T-helper 1 cell treated with Interleukin-12 subunit alpha and Interleukin-12 subunit beta and Interleukin-4 antibody, amounts not matched to agents 30 μg/mL and 1 μg/mL, for 36 hours (primary cell): ENCODE measurements around the gene DYSF.

Experiments used
- H3K27ac Mint-ChIP-seq: one replicate; pipeline ENCODE4 v1.8.0; 2021; ENCODE audit warnings: mild to moderate bottlenecking, mixed read lengths
- H3K27me3 Mint-ChIP-seq: one replicate; pipeline ENCODE4 v1.8.0; 2021; ENCODE audit warnings: low read depth, mixed read lengths
- H3K36me3 Mint-ChIP-seq: one replicate; pipeline ENCODE4 v1.8.0; 2021; ENCODE audit warnings: low read depth, mixed read lengths
- H3K4me1 Mint-ChIP-seq: one replicate; pipeline ENCODE4 v1.8.0; 2021; ENCODE audit warnings: low read depth, mixed read lengths
- H3K4me3 Mint-ChIP-seq: one replicate; pipeline ENCODE4 v1.8.0; 2021; ENCODE audit warnings: mild to moderate bottlenecking, moderate library complexity, mixed read lengths
- H3K9me3 Mint-ChIP-seq: one replicate; pipeline ENCODE4 v1.8.0; 2021; ENCODE audit warnings: mixed read lengths

Gene DYSF

DNA sequence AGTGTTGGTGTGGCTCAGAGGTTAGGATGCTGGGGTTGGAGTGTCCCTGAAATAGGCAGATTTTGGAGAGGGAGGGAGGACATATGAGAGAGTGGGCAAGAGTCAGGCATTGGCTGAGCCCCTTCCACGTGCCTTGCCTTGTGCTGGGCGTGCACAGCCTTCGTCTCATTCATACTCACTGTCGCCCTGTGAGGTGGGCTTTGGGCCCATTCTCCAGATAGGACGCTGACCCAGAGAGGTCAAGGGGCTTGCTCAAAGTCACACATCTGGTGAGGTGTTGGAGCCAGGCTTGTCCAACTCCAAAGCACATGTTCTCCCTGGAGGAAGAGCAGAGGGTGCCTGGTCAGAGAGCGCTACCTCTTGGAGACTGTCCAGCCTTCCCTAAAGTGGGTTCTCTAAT is 166.8 kb downstream of the DYSF start:
- no peaks in the 10 kb centered on the region for H3K4me1 Mint-ChIP-seq
- H3K4me3 Mint-ChIP-seq, result no peak overlapping the region
- no peaks in the 10 kb centered on the region for H3K36me3 Mint-ChIP-seq
- no peak overlapping the region for H3K27ac Mint-ChIP-seq
- no peaks in the 10 kb centered on the region for H3K9me3 Mint-ChIP-seq
- H3K27me3 Mint-ChIP-seq, result peaks cover 2% of the 10 kb centered on the region

- no peaks in the 10 kb centered on the region for H3K4me1 Mint-ChIP-seq
- no peak overlapping the region for H3K4me3 Mint-ChIP-seq
- no peak overlapping the region for H3K27ac Mint-ChIP-seq
- H3K36me3 Mint-ChIP-seq, result no peaks in the 10 kb centered on the region
- peaks cover 6% of the 10 kb centered on the region for H3K27me3 Mint-ChIP-seq
- no peaks in the 10 kb centered on the region for H3K9me3 Mint-ChIP-seq
Measured at GRCh38 chr2:71620851-71621251, 167.5 kb downstream of the DYSF start.

- Mint-ChIP-seq H3K36me3 (peaks cover 1% of the 10 kb centered on the region), H3K27ac (no peak overlapping the region), H3K4me1 (no peaks in the 10 kb centered on the region), H3K27me3 (peaks cover 25% of the 10 kb centered on the region), H3K9me3 (no peaks in the 10 kb centered on the region), H3K4me3 (no peak overlapping the region)
Measured at GRCh38 chr2:71629273-71629672, 175.9 kb downstream of the DYSF start.

- Mint-ChIP-seq H3K4me3 (no peak overlapping the region), H3K36me3 (peaks cover 1% of the 10 kb centered on the region), H3K27me3 (peaks cover 25% of the 10 kb centered on the region), H3K27ac (no peak overlapping the region), H3K4me1 (no peaks in the 10 kb centered on the region), H3K9me3 (no peaks in the 10 kb centered on the region)
Measured at GRCh38 chr2:71629771-71630453, 176.6 kb downstream of the DYSF start.

GRCh38 chr2:71630454-71631328 is 177.3 kb downstream of the DYSF start:
- H3K27ac Mint-ChIP-seq, result no peak overlapping the region
- H3K27me3 Mint-ChIP-seq, result peaks cover 19% of the 10 kb centered on the region
- peaks cover 1% of the 10 kb centered on the region for H3K36me3 Mint-ChIP-seq
- H3K4me1 Mint-ChIP-seq, result no peaks in the 10 kb centered on the region
- no peak overlapping the region for H3K4me3 Mint-ChIP-seq
- H3K9me3 Mint-ChIP-seq, result no peaks in the 10 kb centered on the region

- Mint-ChIP-seq H3K4me3 (no peak overlapping the region), H3K4me1 (no peaks in the 10 kb centered on the region), H3K27ac (no peak overlapping the region), H3K36me3 (peaks cover 1% of the 10 kb centered on the region), H3K9me3 (no peaks in the 10 kb centered on the region), H3K27me3 (peaks cover 19% of the 10 kb centered on the region)
Measured at GRCh38 chr2:71631411-71631931, 178.1 kb downstream of the DYSF start.

DNA sequence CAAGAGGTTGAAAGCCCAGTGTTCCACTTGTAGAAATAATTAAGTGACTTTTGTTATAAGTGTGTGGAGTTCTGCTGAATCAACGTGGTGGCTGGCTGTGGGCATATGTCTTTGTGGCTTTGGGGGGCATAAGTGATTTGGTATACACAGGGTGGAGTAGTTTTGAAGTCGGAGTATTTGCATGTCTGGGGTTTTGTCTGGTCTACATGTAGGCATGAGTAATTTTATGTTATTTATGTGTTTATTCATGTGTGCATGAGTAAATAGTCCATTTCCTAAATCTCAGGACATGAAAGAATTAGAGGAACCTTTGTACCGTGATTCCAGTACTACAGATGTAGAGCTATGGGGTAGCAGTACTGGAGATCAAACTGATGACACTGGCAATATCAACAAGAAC is 179.7 kb downstream of the DYSF start:
- Mint-ChIP-seq H3K27me3 (peaks cover 15% of the 10 kb centered on the region), H3K36me3 (peaks cover 1% of the 10 kb centered on the region), H3K4me1 (no peaks in the 10 kb centered on the region), H3K27ac (no peak overlapping the region), H3K9me3 (no peaks in the 10 kb centered on the region), H3K4me3 (no peak overlapping the region)

GRCh38 chr2:71634567-71634966 is 181.2 kb downstream of the DYSF start:
- Mint-ChIP-seq H3K27me3 (peaks cover 7% of the 10 kb centered on the region), H3K36me3 (no peaks in the 10 kb centered on the region), H3K27ac (no peak overlapping the region), H3K9me3 (no peaks in the 10 kb centered on the region), H3K4me1 (no peaks in the 10 kb centered on the region), H3K4me3 (no peak overlapping the region)

DNA sequence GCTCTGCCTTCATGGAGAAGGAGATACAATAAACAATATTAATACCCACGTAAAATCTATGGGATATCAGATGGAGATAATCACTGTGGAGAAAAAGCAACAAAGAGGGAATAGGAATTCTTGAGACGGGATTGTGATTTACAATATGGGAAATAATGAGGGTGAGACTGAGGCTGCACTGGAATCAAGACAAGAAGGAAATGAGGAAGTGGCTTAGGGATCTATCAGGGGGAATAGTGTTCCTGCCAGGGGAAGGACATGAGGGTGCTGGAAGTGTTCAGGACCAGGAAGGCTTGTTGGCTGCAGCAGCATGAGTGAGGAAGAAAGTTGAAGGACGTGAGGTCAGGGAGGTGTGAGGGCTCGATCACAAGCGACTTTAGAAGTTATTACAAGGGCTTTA is 182.4 kb downstream of the DYSF start:
- no peak overlapping the region for H3K27ac Mint-ChIP-seq
- H3K9me3 Mint-ChIP-seq, result no peaks in the 10 kb centered on the region
- no peaks in the 10 kb centered on the region for H3K36me3 Mint-ChIP-seq
- H3K4me3 Mint-ChIP-seq, result no peak overlapping the region
- H3K4me1 Mint-ChIP-seq, result no peaks in the 10 kb centered on the region
- H3K27me3 Mint-ChIP-seq, result no peaks in the 10 kb centered on the region

GRCh38 chr2:71637168-71637567 is 183.8 kb downstream of the DYSF start:
- Mint-ChIP-seq H3K9me3 (no peaks in the 10 kb centered on the region), H3K27ac (no peak overlapping the region), H3K4me3 (no peak overlapping the region), H3K27me3 (no peaks in the 10 kb centered on the region), H3K36me3 (no peaks in the 10 kb centered on the region), H3K4me1 (no peaks in the 10 kb centered on the region)

GRCh38 chr2:71637736-71638135 is 184.4 kb downstream of the DYSF start:
- no peak overlapping the region for H3K4me3 Mint-ChIP-seq
- H3K4me1 Mint-ChIP-seq, result no peaks in the 10 kb centered on the region
- H3K27me3 Mint-ChIP-seq, result no peaks in the 10 kb centered on the region
- no peaks in the 10 kb centered on the region for H3K9me3 Mint-ChIP-seq
- H3K27ac Mint-ChIP-seq, result no peak overlapping the region
- H3K36me3 Mint-ChIP-seq, result no peaks in the 10 kb centered on the region

DNA sequence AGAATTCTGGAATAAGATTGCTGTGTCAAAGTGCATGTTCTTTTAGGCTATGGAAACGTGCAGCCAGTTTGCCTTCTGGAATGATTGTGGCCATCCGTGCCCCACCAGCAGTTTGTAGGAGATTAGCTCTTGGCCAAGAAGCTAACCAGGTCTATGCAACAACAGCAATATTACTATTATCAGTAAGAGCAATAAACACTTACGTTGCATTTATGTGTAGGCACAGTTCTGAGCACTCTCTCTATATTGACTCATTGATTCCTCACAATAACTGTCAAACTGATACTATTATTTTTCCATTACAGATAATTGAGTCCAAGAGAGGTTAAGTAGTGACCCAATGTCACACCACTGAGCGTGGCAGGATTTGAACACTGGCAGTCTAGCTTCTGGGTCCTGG is 186.4 kb downstream of the DYSF start:
- Mint-ChIP-seq H3K9me3 (no peaks in the 10 kb centered on the region), H3K4me1 (no peaks in the 10 kb centered on the region), H3K27ac (no peak overlapping the region), H3K36me3 (no peaks in the 10 kb centered on the region), H3K4me3 (no peak overlapping the region), H3K27me3 (no peaks in the 10 kb centered on the region)

DNA sequence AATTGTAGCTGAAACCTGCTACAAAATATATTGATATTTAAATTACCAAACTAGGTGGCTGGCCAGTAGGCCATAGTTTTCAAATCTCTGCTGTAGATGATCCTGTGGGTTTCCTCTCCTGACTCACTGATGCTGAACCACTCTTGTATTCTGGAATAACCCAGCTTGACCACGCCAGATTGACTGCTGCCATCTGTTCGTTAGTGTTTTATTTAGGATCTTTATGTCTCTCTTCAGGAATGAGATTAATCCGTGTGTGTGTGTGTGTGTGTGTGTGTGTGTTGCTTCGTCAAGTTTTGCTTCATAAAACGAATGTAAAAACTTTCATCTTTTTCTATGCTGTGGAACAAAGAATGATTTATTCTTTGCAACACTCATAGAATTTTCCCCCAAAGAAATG is 187.1 kb downstream of the DYSF start:
- Mint-ChIP-seq H3K27me3 (no peaks in the 10 kb centered on the region), H3K27ac (no peak overlapping the region), H3K4me1 (no peaks in the 10 kb centered on the region), H3K9me3 (no peaks in the 10 kb centered on the region), H3K36me3 (no peaks in the 10 kb centered on the region), H3K4me3 (no peak overlapping the region)

DNA sequence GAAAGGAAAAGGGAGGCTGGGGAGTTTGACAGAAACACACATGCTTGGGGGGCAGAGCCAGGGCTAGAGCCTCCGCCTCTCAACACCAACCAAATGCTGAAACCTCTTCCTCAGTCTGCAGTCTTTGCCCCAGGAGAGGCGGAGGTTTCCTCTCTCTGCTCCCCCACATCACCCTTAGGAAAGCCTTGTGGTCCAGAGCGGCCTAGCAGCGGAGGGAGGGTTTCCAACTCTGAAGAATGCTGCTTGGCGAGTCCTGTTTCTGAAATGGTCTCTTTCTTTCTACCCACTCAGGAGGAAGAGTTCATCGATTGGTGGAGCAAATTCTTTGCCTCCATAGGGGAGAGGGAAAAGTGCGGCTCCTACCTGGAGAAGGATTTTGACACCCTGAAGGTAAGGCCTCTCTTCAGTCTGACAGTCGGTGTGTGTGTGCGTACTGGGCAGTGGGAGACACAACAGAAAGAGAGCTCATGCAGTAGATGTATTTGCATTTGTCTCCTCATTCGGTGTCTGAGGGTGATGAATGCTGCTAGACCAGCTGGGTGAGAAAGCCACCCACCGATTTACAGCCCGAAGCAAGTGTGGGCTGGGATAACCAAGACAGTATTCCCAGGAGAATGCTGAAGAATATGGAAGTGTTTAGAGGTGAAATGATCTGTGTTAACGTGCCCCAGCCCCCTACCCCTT is 190.5 kb downstream of the DYSF start:
- H3K27ac Mint-ChIP-seq, result no peak overlapping the region
- no peak overlapping the region for H3K4me3 Mint-ChIP-seq
- no peaks in the 10 kb centered on the region for H3K36me3 Mint-ChIP-seq
- H3K27me3 Mint-ChIP-seq, result peaks cover 4% of the 10 kb centered on the region
- peaks cover 2% of the 10 kb centered on the region for H3K4me1 Mint-ChIP-seq
- no peaks in the 10 kb centered on the region for H3K9me3 Mint-ChIP-seq
